Neural progenitor cell (in vitro differentiated cells): ENCODE measurements around the gene MRPL23.

Experiments
- CTCF ChIP-seq: fragments of 200-600 bp; sonication (generic); IDR thresholded peaks from 2 replicates; pipeline ENCODE4 v1.5.1; 2017; ENCODE audit warnings: antibody characterized with exemption, mild to moderate bottlenecking
- EZH2 ChIP-seq: fragments of 200-600 bp; sonication (generic); IDR thresholded peaks from 2 replicates; pipeline ENCODE4 v1.6.1; 2017; ENCODE audit warnings: antibody characterized with exemption, mild to moderate bottlenecking, moderate library complexity

GRCh38 chr11:1928470-1928890 lies 18.7 kb upstream of the MRPL23 start:
- TF ChIP-seq EZH2 = no peak
- TF ChIP-seq CTCF = no peak
